Measurements from ENCODE around the gene HOXA7.

Gene HOXA7

DNA sequence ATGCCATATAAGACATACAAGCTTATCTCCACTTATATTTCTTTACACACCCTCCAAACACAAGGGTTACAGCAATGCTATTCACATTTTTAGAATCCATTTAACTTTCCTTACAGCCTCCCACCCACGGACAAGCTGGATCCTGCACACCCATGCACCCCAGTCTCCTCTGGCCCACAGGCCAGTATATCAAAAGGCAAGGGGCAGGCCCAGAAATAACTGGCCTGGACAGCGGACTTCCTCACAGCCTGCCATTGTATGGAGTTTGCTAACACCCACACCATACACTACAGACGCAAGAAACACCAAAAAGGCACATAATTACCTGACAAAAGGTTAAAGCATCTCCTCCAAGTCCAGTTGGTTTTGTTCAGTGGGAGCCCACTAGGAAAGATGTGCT, 37.9 kb downstream of the HOXA7 start:
- no peaks in the 10 kb centered on the region for H3K79me2 ChIP-seq (ENCODE audit: insufficient read depth, low read length)

DNA sequence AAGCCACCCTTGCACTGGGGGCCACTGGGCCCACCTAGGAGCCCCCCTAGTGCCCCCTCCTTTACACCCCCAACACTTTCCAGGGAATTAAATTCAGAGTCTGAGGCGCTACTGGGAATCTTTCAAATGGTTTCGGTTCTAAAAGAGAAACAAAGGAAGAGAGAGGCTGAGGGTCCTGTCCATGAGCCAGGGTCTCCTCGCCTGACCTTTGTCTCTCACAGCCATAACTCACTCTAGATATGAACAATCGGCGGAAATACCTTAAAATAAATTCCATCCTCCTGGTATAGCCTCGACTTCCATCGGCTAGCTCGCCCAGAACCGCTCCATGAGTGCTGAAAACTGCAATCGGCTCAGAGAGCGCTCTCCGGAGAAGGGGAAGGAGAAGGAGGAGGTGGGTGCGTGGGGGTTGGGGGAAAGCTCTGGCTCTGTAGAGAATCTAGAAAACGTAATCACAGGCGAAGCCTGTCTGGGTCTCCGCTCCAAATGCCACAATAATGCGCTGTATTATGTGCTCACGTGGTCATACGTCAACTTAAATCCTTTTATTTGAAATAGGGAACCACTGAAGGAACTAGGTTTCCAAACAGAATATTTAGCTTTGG, 38.5 kb downstream of the HOXA7 start:
- H3K27ac ChIP-seq (ENCODE audit: low read length): no peak overlapping the region
- no peaks in the 10 kb centered on the region for H3K27me3 ChIP-seq (ENCODE audit: insufficient read depth, low read length, poor library complexity)
- TF ChIP-seq, protein P1, sequence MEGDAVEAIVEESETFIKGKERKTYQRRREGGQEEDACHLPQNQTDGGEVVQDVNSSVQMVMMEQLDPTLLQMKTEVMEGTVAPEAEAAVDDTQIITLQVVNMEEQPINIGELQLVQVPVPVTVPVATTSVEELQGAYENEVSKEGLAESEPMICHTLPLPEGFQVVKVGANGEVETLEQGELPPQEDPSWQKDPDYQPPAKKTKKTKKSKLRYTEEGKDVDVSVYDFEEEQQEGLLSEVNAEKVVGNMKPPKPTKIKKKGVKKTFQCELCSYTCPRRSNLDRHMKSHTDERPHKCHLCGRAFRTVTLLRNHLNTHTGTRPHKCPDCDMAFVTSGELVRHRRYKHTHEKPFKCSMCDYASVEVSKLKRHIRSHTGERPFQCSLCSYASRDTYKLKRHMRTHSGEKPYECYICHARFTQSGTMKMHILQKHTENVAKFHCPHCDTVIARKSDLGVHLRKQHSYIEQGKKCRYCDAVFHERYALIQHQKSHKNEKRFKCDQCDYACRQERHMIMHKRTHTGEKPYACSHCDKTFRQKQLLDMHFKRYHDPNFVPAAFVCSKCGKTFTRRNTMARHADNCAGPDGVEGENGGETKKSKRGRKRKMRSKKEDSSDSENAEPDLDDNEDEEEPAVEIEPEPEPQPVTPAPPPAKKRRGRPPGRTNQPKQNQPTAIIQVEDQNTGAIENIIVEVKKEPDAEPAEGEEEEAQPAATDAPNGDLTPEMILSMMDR (IDR thresholded peaks at IDR 0.05; ENCODE audit: borderline replicate concordance, extremely low read depth, low read length, poor library complexity, severe bottlenecking): no peak
- TF ChIP-seq EZH2 (IDR thresholded peaks at IDR 0.05; ENCODE audit: borderline replicate concordance, low read depth, low read length, severe bottlenecking): no peak
- no peaks in the 10 kb centered on the region for H4K20me1 ChIP-seq (ENCODE audit: insufficient read depth, low read length)
- no peak overlapping the region for H3K4me3 ChIP-seq (ENCODE audit: low read depth in 1 of 2, low read length in 2 of 2)
- H2AFZ ChIP-seq (ENCODE audit: low read depth, low read length): no peak overlapping the region
- H3K9me3 ChIP-seq (ENCODE audit: insufficient read depth, low read length, severe bottlenecking): no peaks in the 10 kb centered on the region
- no peak overlapping the region for H3K9ac ChIP-seq (ENCODE audit: low read depth, low read length)
- no peak for ATAC-seq (ENCODE audit: insufficient read depth, low read depth)
- H3K36me3 ChIP-seq (ENCODE audit: insufficient read depth, low read length): no peaks in the 10 kb centered on the region
- H3K4me2 ChIP-seq (ENCODE audit: insufficient read depth, low read length): no peak overlapping the region
- no peak for DNase-seq
- no peaks in the 10 kb centered on the region for H3K4me1 ChIP-seq (ENCODE audit: insufficient read depth, low read length)
- no peaks in the 10 kb centered on the region for H3K79me2 ChIP-seq (ENCODE audit: insufficient read depth, low read length)

More for the DNA sequence above, 37.9 kb downstream of the HOXA7 start:
- TF ChIP-seq, protein P1 (IDR thresholded peaks at IDR 0.05; ENCODE audit: borderline replicate concordance, extremely low read depth, low read length, poor library complexity, severe bottlenecking): no peak
- TF ChIP-seq EZH2 (IDR thresholded peaks at IDR 0.05; ENCODE audit: borderline replicate concordance, low read depth, low read length, severe bottlenecking): no peak
- Histone ChIP-seq H3K9me3 (ENCODE audit: insufficient read depth, low read length, severe bottlenecking) (no peaks in the 10 kb centered on the region), H3K4me2 (ENCODE audit: insufficient read depth, low read length) (no peak overlapping the region), H3K4me1 (ENCODE audit: insufficient read depth, low read length) (no peaks in the 10 kb centered on the region), H2AFZ (ENCODE audit: low read depth, low read length) (no peak overlapping the region), H3K27ac (ENCODE audit: low read length) (no peak overlapping the region), H3K27me3 (ENCODE audit: insufficient read depth, low read length, poor library complexity) (no peaks in the 10 kb centered on the region), H3K36me3 (ENCODE audit: insufficient read depth, low read length) (no peaks in the 10 kb centered on the region), H3K4me3 (ENCODE audit: low read depth in 1 of 2, low read length in 2 of 2) (no peak overlapping the region), H4K20me1 (ENCODE audit: insufficient read depth, low read length) (no peaks in the 10 kb centered on the region), H3K9ac (ENCODE audit: low read depth, low read length) (no peak overlapping the region)
- ATAC-seq (ENCODE audit: insufficient read depth, low read depth) (no peak), DNase-seq (no peak)

- TF ChIP-seq, protein P1 (IDR thresholded peaks at IDR 0.05; ENCODE audit: borderline replicate concordance, extremely low read depth, low read length, poor library complexity, severe bottlenecking): no peak
- TF ChIP-seq EZH2 (IDR thresholded peaks at IDR 0.05; ENCODE audit: borderline replicate concordance, low read depth, low read length, severe bottlenecking): no peak
- no peak for ATAC-seq (ENCODE audit: insufficient read depth, low read depth)
- Histone ChIP-seq H2AFZ (ENCODE audit: low read depth, low read length) (no peak overlapping the region), H3K9me3 (ENCODE audit: insufficient read depth, low read length, severe bottlenecking) (no peaks in the 10 kb centered on the region), H4K20me1 (ENCODE audit: insufficient read depth, low read length) (no peaks in the 10 kb centered on the region), H3K4me3 (ENCODE audit: low read depth in 1 of 2, low read length in 2 of 2) (no peak overlapping the region), H3K4me2 (ENCODE audit: insufficient read depth, low read length) (no peak overlapping the region), H3K27ac (ENCODE audit: low read length) (no peak overlapping the region), H3K36me3 (ENCODE audit: insufficient read depth, low read length) (no peaks in the 10 kb centered on the region), H3K4me1 (ENCODE audit: insufficient read depth, low read length) (no peaks in the 10 kb centered on the region), H3K27me3 (ENCODE audit: insufficient read depth, low read length, poor library complexity) (no peaks in the 10 kb centered on the region), H3K79me2 (ENCODE audit: insufficient read depth, low read length) (no peaks in the 10 kb centered on the region), H3K9ac (ENCODE audit: low read depth, low read length) (no peak overlapping the region)
- DNase-seq: no peak
Observed at GRCh38 chr7:27116962-27117886, 39.3 kb downstream of the HOXA7 start.
